T-helper 2 cell treated with Interferon-gamma antibody and Interleukin-4, amounts not matched to agents 100 ng/mL and 5 ng/mL, for 36 hours (primary cell): ENCODE data around the gene HYPK. TPM values are rescaled to one million over a fixed set of nuclear protein-coding genes. Genes with fewer than 3 reads are reported as not detected.
"Not testable (repeated sequence)": the region's sequence is repeated elsewhere in the genome, so short reads cannot be mapped to it uniquely, and the experiment has no call there.

Source experiments
- intact Hi-C: fragments of 100-400 bp; cut with micrococcal nuclease; formaldehyde crosslinking; loops from one replicate; pipeline ENCODE4 v1.15.1; 2023
- total RNA-seq: library from RNA; stranded (reverse); gene quantifications from 2 replicates; pipeline ENCODE4 v1.2.3, GENCODE V29; 2022

The HYPK gene
- total RNA-seq, 1 donor from 2014 or later, result 18.4 TPM

DNA sequence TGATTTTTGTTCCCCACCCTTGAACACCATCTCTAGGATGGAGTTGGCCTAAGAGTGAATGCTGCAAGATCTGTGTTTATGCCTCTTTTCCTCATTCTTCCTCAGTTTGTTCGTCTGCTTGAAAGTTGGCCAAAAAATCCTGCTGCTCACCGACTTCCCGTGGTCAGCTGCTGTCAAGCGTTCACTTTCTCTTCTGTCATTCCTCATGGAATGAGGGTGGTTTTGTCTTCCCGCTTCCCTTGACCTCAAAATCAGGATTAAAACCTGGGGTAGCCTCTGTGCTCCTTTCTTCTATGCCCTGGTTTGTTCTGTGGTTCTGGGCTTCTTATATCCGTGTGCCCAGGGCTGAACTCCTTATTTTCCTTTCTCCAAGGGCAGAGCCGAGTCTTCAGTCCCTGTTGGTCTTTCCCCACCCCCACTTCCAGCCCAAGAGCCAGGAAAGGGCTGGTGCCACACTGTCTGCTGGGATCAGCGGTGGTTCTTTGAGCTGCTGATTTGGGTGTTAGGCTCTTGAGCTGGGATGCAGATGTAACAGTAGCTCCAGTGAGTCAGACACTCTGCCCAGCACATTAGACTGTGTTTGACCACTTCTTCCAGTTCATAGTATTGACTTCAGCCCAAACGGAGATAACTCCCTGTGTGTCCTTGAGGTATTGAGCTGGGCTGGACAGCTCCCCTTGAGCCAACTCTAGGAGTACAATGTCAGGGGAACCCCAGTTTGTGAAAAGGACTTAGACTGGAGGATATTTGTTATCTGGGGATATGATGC lies 5.9 kb upstream of the HYPK start:
- intact Hi-C loops, result loop anchor here (5.0 kb wide), 1 partner anchor 282 kb away; no protein-coding TSS in a partner anchor

DNA sequence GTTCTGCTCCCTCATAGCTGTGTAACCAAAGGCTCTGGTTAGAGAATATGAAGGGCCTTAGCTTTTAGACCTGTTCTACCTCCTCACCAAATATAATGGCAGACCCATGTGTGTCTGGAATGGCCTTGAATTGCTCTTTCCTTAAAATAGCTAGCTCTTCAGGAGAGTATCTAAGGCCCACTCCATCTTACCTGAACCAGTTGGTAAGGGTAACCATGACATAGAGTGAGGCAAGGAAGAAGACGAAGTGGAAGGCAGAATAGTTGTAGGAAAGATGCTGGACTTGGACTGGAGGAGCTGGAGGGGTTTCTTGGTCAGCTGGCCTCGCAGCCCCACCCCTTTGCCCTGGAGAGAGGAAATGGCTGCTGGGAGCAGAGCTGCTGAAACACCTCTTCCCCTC lies 5.2 kb upstream of the HYPK start:
- intact Hi-C loops, result no loop called here

DNA sequence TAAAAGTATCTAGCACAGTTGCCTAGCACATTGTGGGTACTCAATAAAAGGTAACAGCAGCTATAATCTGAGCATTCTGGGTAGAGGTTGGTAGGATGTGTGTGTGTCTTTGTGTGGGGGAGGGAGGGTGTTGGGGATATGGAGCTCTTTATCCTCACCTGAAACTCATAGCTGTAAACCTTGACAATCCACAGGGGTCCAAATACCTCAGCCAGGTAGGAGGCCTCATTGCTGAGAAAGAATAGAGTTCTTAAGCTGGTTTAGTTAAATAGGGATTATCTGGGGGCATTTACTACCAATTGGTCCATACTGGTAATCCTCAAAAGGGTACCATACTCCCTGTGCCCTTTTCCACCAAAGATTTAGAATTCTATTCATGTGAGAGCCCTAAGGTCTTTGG lies 4.4 kb upstream of the HYPK start:
- intact Hi-C loops, result no loop called here

DNA sequence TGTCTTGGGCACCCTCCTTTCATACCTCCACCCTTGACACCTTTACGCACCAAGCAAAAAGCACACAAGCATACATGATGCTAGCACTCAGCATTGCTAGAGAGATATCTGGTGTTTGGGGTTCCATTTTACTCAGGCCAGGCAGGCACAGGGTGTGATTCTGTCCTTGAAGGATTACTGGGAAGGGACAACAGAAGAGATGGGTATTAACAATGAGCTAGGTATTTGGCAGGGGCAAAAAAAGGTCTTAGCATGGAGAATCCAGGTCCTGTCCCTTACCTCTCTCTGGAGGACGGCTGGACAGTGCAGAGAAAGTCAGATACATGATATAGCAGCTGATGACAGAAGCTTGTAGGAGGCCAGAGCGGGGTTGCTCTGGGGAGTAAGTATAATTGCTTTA lies 3.8 kb upstream of the HYPK start:
- intact Hi-C loops, result no loop called here

DNA sequence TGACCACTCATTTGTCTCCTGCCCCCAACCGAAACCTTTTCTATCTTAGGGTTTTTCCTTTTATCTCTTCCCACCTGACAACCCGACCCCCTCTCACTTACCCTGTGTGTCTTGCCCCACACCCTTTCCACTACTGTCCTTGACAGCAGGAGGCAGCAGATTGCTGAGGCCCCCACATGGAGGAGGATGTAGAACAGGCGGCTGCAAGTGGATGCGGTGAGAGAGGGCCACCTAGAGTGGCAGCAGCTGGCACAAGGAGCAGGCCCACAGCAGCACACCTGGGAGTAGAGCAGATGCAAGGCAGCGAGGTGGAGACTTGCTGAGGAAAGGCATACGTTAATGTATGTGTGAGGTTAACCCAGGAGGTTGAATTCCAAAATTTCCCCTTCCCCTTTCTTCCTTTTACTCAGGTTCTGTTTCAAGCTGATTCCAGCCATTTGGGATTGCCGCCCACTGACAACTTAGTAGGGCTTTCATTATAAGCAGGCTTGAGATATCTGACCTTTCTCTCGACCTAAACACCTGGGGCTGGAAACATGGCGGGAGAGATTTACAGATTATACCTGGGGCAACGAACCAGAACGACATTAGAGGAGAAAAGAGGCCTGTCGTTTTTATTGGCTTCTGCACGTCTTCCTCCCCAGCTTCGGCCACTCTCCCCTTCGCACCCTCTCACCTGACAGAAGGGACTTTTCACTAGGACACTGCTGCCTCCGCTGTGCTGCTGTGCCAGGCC lies 1.0 kb upstream of the HYPK start:
- intact Hi-C loops, result no loop called here

DNA sequence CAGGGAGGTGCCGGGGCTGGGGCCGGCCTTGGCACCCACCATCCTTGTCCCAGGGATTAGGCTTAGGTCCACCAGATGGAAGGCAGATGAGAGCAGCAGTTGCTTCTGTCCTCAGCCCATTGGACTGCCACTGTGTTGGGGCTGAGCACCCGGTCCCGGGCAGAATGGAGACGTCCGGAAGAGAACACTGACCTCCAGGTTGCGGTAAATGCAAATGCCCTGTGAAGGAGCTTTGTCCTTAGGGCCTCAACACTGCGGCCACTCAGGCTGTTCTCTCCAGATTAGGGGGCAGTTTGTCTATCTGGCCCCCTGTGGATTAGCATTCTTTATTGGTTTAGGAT lies 484 bp upstream of the HYPK start, which contains the start of gene SERINC4:
TSS of gene SERINC4 (minus strand) at position 276 of the 341 bp plus-strand sequence. CDS start at position 42, 234 bp downstream.
- intact Hi-C loops, result loop anchor here (1.0 kb wide), 2 partner anchors 8 to 24 kb away; partner anchors contain the start of genes MFAP1 and SERF2

DNA sequence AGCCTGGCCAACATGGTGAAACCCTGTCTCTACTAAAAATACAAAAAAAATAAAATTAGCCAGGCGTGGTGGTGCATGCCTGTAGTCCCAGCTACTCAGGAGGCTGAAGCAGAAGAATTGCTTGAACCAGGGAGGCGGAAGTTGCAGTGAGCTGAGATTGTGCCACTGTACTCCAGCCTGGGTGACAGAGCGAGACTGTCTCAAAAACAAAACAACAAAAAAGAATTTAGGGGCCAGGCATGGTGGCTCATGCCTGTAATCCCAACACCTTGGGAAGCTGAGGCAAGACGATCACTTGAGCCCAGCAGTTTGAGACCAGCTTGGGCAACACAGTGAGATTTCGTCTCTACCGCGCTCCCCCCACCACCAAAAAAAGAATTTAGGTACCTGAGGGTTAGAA lies 2.3 kb downstream of the HYPK start:
- intact Hi-C loops, result not testable (repeated sequence)

DNA sequence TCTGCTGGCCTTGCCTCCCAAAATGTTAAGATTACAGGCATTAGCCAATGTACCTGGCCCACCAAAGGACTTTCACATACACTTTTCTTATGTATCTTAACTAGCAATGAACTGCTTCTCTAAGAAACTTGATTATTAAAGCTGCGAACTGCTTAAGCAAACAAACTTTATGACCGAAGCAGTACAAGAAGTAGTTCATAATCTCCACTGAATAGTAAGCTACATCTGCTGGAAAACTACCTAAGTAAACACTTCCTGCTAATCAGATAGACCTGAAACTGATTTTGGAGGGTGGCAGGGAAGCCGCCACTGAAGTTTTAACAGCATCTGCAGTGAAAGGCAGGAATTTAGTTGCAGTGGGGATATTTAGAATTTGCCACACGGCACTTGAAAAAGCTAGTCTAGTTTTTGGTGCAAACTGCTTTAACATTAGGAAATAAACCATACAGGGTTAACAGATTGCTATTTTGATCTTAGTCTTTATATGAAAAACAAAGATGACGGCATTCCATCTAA lies 8.1 kb downstream of the HYPK start:
- intact Hi-C loops, result no loop called here

DNA sequence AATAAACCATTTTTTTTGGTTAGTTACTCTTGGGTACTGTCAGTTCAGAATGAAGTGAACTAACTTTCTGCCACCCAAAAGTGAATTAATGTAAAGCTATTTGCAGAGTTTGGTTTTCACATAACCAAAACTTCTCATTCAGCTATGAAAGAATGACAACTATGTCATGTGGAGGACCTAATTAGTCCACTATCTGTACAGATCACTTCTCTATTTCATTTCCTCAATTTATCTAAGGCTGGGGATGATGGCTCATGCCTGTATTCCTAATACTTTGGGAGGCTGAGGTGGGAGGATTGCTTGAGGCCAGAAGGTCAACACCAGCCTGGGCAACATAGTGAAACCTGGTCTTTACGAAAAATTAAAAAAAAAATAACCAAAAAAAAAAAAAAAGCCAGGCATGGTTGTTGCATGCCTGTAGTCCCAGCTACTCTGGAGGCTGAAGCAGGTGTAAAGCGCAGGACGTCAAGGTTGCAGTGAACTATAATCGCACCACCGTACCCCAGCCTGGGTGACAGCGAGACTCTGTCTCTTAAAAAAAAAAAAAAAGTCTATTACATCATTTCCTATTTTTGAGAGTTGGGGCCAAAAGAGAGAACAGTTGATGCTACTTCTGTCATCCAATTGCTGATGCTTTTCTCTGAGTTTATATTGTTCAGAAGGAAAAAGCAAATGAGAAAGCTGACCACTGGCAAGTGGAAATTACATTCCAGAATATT lies 8.7 kb downstream of the HYPK start:
- intact Hi-C loops, result no loop called here

DNA sequence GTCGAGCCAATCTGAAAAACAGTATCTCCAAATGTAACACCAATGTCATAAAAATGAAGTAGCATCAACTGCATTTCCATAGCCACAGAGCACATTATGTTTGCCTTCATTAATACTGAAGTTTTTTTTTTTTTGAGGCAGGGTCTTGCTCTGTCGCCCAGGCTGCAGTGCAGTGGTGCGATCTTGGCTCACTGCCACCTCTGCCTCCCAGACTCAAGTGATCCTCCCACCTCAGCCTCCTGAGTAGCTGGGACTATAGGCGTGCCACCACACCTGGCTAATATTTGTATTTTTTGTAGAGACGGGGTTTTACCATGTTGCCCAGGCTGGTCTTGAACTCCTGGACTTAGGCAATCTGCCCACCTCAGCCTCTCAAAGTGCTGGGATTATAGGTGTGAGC lies 14.7 kb downstream of the HYPK start:
- intact Hi-C loops, result not testable (repeated sequence)

DNA sequence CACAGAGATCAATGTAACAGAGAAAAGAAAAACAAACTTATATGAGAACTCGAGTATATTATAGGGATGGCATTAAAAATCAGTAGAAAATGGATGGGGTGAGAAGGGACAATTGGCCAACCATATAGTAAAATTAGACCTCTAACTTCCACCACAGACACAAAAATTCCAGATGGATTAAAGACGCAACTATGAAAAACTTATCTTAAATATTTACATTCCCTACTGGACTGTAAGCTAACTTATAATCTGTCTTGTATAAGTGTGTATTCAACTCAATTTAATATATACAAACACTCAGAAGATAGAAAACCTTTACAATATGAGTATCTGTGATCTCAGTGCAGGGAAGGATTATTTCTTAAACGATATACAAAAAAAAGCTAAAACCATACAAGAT lies 21.1 kb downstream of the HYPK start:
- intact Hi-C loops, result loop anchor here (10.0 kb wide), 1 partner anchor 903 kb away; no protein-coding TSS in a partner anchor

DNA sequence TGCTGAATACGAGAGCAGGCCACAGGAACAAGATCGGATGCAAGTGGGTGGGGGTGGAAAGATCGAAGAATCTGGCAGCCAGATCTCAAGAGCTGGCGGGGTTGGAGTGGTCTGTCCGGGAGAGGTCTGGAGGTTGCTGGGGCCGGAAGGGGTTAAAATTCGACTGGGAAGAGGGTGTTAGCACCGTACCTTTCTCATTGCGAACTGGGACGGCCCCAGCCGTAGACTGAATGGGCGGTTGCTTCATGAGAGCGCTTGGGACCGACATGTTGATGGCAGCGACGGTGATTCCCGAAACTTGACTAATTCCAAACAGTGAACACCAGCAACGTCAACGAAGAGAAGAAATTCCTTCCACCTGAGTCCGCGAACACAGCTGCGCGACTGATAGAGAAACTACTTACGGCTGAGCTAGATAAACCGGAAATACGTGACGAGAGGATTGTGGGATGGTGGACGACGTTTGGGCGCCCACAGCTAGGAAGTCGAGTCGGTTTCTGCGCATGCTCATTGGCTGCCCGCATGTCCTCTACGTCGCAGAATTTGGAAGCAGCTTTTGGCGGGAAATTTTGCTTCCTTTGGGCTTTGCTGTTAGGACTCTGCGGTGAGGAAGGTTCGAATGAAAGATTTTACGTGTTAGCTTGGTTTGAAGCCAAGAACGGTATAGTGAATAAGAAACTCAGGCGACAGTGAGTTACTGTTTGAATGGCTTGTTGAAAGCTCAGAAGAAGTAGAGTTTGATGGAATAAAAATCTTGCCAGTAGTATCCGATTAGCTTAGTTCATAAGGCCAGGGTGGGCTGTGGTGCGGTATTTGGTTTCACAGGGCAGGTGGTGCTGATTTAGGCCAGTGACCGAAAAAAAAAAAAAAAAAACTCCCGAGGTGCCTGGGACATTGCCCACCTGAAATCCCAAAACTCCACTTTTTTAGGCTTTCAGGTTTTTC lies 24.2 kb downstream of the HYPK start, which contains the start of gene MFAP1:
TSS of gene MFAP1 (minus strand) at position 389 of the 945 bp plus-strand sequence. CDS start at position 268, 121 bp downstream.
- intact Hi-C loops, result loop anchor here (1.0 to 10.0 kb wide), 4 partner anchors 24 to 900 kb away; partner anchors contain the start of genes HYPK, SERF2 and SERINC4

DNA sequence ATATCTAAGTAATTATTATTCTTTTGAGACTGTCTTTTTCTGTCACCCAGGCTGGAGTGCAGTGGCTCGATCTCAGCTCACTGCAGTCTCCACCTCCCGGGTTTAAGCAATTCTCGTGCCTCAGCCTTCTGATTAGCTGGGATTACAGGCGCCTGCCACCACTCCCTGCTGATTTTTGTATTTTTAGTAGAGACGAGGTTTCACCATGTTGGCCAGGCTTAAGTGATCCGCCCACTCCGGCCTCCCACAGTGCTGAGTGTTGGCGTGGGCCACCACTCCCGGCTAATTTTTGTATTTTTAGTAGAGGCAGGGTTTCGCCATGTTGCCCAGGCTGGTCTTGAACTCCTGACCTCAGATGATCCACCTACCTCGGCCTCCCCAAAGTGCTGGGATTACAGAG lies 24.9 kb downstream of the HYPK start:
- intact Hi-C loops, result loop anchor here (2.0 to 10.0 kb wide), 2 partner anchors 77 to 899 kb away; no protein-coding TSS in a partner anchor

DNA sequence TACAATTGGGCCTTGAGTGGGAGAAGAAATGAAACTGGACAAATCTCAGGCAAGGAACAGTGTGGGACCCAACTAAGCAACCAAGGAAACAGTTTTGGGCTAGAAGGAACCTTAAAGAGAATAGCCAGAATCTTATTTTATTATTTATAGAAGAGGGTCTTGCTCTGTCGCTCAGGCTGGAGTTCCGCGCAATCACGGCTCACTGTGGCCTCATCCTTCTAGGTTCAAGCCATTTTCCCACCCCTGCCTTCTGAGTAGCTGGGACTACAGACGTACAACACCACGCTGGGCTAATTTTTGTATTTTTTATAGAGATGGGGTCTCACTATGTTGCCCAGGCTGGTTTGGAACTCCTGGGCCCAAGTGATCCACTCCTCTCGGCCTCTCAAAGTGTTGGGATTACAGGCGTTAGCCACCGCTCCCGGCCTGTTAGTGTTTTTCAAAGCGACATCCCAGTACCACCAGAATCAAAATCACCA lies 25.7 kb downstream of the HYPK start:
- intact Hi-C loops, result loop anchor here (1.0 to 10.0 kb wide), 2 partner anchors 49 to 899 kb away; no protein-coding TSS in a partner anchor

DNA sequence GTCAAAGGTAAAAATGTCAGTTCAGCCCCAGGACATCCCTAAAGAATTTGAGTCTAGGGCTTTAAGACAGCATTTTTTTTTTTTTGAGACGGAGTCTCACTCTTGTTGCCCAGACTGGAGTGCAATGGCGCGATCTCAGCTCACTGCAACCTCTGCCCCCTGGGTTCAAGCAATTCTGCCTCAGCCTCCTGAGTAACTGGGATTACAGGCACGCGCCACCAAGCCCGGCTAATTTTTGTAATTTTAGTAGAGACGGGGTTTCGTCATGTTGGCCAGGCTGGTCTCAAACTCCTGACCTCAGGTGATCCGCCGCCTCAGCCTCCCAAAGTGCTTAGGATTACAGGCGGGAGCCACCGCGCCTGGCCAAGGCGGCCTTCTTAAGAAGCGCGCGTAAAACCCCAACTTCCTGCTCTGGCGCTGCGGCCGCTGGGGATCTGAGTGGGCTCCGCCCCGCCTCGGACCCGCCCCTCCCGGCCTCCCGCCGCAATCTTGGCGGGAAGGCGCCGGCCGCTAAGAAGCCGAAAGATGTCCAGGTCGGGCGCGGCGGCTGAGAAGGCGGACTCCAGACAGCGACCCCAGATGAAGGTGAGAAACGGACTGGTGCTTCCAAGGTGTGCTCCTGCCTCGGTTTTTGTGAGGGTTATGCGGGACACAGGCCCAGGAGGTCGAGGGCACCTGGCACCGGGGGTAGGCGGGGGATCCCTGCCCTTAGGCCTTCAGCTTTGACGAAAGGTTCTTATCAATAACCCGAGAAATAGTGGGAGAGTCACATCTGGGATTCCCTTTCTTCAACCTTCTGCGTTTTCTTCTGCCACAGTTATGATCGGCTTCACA lies 26.3 kb downstream of the HYPK start, which contains the start of gene WDR76:
TSS of gene WDR76 (plus strand) at position 495 of the 834 bp plus-strand sequence. CDS start at position 526, 31 bp downstream.
- intact Hi-C loops, result loop anchor here (1.0 to 10.0 kb wide), 2 partner anchors 49 to 898 kb away; no protein-coding TSS in a partner anchor

DNA sequence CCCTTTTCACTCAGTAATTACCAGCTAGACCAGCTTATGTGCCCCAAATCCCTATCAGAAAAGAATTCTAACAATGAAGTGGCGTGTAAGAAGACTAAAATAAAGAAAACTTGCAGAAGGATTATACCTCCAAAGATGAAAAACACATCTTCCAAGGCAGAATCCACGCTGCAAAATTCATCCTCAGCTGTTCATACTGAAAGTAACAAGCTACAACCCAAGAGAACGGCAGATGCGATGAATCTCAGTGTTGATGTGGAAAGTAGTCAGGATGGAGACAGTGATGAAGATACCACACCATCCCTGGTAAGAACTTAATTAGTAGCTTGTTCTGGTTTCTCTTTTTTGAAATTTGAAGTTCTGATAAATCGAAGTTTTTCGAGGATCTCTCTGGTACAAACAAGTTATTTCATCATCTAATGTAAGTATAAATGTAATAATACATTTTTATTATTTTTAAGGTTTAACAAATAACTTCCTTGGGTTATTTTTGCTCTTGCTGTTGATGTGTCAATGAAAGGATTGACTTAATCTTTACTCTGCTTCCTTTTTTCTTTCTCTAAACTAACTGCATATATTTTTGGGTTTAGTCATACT lies 27.8 kb downstream of the HYPK start:
- intact Hi-C loops, result loop anchor here (10.0 kb wide), 1 partner anchor 897 kb away; no protein-coding TSS in a partner anchor

DNA sequence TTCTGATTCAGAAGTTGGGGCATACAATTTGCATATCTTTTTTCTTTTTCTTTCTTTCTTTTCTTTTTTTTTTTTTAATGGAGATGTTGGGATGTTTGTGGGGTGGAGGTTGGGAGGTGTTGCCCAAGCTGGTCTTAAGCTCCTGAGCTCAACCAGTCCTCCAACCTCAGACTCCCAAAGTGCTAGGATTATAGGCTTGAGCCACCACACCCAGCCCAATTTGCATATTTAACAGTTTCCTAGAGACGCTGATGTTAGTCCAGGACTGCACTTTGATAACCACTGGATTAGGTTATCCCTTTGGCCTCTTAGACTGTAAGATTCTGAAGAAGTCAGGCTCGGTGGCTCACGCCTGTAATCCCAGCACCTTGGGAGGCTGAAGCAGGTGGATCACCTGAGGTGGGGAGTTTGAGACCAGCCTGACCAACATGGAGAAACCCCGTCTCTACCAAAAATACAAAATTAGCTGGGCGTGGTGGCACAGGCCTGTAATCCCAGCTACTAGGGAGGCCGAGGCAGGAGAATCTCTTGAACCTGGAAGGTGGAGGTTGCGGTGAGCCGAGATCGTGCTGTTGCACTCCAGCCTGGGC lies 29.6 kb downstream of the HYPK start:
- intact Hi-C loops, result loop anchor here (10.0 kb wide), 1 partner anchor 895 kb away; no protein-coding TSS in a partner anchor
